Liver (tissue), 9 donors: Measurements from ENCODE around the gene MAP3K12. TPM values are rescaled to one million over a fixed set of nuclear protein-coding genes. Genes with fewer than 3 reads are reported as not detected.

ENCODE experiments used
- DNase-seq: peaks from one replicate; pipeline ENCODE4 v3.0.0-alpha.2; 2017; ENCODE audit warnings: low spot score
- H3K27ac ChIP-seq, 2 donors: one replicate each; pipeline ENCODE4 v1.7.0; 2013; ENCODE audit warnings: inconsistent platforms in 2 of 2, low read length in 2 of 2, control low read depth in 1 of 2, low read depth in 1 of 2, mild to moderate bottlenecking in 1 of 2
- H3K27me3 ChIP-seq, 4 donors: one replicate each; pipeline versions ENCODE4 v1.6.1 to v1.7.0; 2013; ENCODE audit warnings: low read length in 3 of 4, inconsistent platforms in 1 of 4, mild to moderate bottlenecking in 1 of 4, moderate library complexity in 1 of 4; ENCODE audit not compliant: control insufficient read depth in 4 of 4, insufficient read depth in 4 of 4
- H3K36me3 ChIP-seq, 4 donors: one replicate each; pipeline versions ENCODE4 v1.6.1 to v1.7.0; 2013; ENCODE audit warnings: low read length in 3 of 4, mild to moderate bottlenecking in 3 of 4, low read depth in 1 of 4, moderate library complexity in 1 of 4; ENCODE audit not compliant: control insufficient read depth in 4 of 4, insufficient read depth in 3 of 4
- H3K4me1 ChIP-seq, 4 donors: one replicate each; pipeline versions ENCODE4 v1.6.1 to v1.7.0; 2013; ENCODE audit warnings: low read length in 3 of 4, mild to moderate bottlenecking in 3 of 4, moderate library complexity in 1 of 4; ENCODE audit not compliant: control insufficient read depth in 4 of 4, insufficient read depth in 4 of 4
- H3K4me3 ChIP-seq, 3 donors: one replicate each; pipeline versions ENCODE4 v1.6.1 to v1.7.0; 2013; ENCODE audit warnings: low read length in 3 of 3, control low read depth in 1 of 3, low read depth in 1 of 3, mild to moderate bottlenecking in 1 of 3
- H3K9ac ChIP-seq, 2 donors: one replicate each; pipeline ENCODE4 v1.7.0; 2013; ENCODE audit warnings: low read length in 2 of 2, mild to moderate bottlenecking in 2 of 2, moderate library complexity in 2 of 2, control low read depth in 1 of 2, low read depth in 1 of 2
- H3K9me3 ChIP-seq, 4 donors: one replicate each; pipeline versions ENCODE4 v1.6.1 to v1.7.0; 2013; ENCODE audit warnings: low read length in 3 of 4; ENCODE audit not compliant: control insufficient read depth in 4 of 4
- ATF3 ChIP-seq: IDR thresholded peaks from 2 replicates; pipeline ENCODE4 v1.6.1; 2016; ENCODE audit warnings: antibody characterized with exemption
- FOXA1 ChIP-seq: IDR thresholded peaks from 2 replicates; pipeline ENCODE4 v1.6.1; 2016; ENCODE audit warnings: antibody characterized with exemption
- FOXA2 ChIP-seq: IDR thresholded peaks from 2 replicates; pipeline ENCODE4 v1.6.1; 2016; ENCODE audit warnings: antibody characterized with exemption
- GABPA ChIP-seq, 2 donors: IDR thresholded peaks in 1 of 2; conservative IDR thresholded peaks in 1 of 2; 2 replicates each; pipeline ENCODE4 v1.6.1; 2016; ENCODE audit warnings: antibody characterized with exemption in 2 of 2, mild to moderate bottlenecking in 1 of 2, moderate library complexity in 1 of 2
- HNF4G ChIP-seq: IDR thresholded peaks from 2 replicates; pipeline ENCODE4 v1.6.1; 2016; ENCODE audit warnings: antibody characterized with exemption
- JUND ChIP-seq, 2 donors: IDR thresholded peaks; 2 replicates each; pipeline ENCODE4 v1.6.1; 2016; ENCODE audit warnings: antibody characterized with exemption in 2 of 2
- NR2F2 ChIP-seq: IDR thresholded peaks from 2 replicates; pipeline ENCODE4 v1.6.1; 2016; ENCODE audit warnings: antibody characterized with exemption
- REST ChIP-seq: IDR thresholded peaks from 2 replicates; pipeline ENCODE4 v1.6.1; 2016; ENCODE audit warnings: antibody characterized with exemption, mild to moderate bottlenecking
- RXRA ChIP-seq, 2 donors: IDR thresholded peaks; 2 replicates each; pipeline ENCODE4 v1.6.1; 2017 to 2018; ENCODE audit warnings: antibody characterized with exemption in 2 of 2, mild to moderate bottlenecking in 1 of 2
- SP1 ChIP-seq: IDR thresholded peaks from 2 replicates; pipeline ENCODE4 v1.6.1; 2018; ENCODE audit warnings: antibody characterized with exemption, mild to moderate bottlenecking
- TAF1 ChIP-seq: conservative IDR thresholded peaks from 2 replicates; pipeline ENCODE4 v1.6.1; 2016; ENCODE audit warnings: antibody characterized with exemption, mild to moderate bottlenecking
- WGBS: extraction: QIAGEN DNeasy Blood & Tissue Kit; methylation state at CpG from one replicate; pipeline ENCODE4 v1.1.7; 2013; 5-methylcytosine and 5-hydroxymethylcytosine counted together
- polyA plus RNA-seq, 2 donors: library from polyadenylated mRNA; stranded (reverse) in 1 of 2; unstranded in 1 of 2; fragments of 200-250 nt in 1 of 2; fragments of >200 nt in 1 of 2; fragmentation: Nextera tagmentation in 1 of 2; extraction: Ambion mirVana in 1 of 2; gene quantifications; one replicate each; pipeline versions ENCODE4 v1.2.1 to v1.2.3, GENCODE V29; 2013 to 2015
- total RNA-seq, 2 donors: library from RNA; depleted of rRNA; stranded (reverse); fragments of >200 nt; gene quantifications; one replicate each; pipeline ENCODE4 v1.2.3, GENCODE V29; 2014
- TF ChIP-seq, protein P1 (sequence below): fragments of 150-350 bp; IDR thresholded peaks from 2 replicates; pipeline ENCODE4 v1.5.1; 2017; ENCODE audit warnings: improper control_type of control experiment, low read depth, low read length; ENCODE audit not compliant: missing input control
- TF ChIP-seq, protein P2 (sequence below): IDR thresholded peaks from 2 replicates; pipeline ENCODE4 v1.6.1; 2016; ENCODE audit warnings: antibody characterized with exemption
- donor health status: healthy.
- donor health status: healthy.
- donor health status: healthy.
- donor health status: healthy.
- donor health status: healthy.

MAP3K12 gene
- total and polyA plus RNA-seq, 4 donors = 0.53 to 2.4 (median 1.5) TPM

DNA sequence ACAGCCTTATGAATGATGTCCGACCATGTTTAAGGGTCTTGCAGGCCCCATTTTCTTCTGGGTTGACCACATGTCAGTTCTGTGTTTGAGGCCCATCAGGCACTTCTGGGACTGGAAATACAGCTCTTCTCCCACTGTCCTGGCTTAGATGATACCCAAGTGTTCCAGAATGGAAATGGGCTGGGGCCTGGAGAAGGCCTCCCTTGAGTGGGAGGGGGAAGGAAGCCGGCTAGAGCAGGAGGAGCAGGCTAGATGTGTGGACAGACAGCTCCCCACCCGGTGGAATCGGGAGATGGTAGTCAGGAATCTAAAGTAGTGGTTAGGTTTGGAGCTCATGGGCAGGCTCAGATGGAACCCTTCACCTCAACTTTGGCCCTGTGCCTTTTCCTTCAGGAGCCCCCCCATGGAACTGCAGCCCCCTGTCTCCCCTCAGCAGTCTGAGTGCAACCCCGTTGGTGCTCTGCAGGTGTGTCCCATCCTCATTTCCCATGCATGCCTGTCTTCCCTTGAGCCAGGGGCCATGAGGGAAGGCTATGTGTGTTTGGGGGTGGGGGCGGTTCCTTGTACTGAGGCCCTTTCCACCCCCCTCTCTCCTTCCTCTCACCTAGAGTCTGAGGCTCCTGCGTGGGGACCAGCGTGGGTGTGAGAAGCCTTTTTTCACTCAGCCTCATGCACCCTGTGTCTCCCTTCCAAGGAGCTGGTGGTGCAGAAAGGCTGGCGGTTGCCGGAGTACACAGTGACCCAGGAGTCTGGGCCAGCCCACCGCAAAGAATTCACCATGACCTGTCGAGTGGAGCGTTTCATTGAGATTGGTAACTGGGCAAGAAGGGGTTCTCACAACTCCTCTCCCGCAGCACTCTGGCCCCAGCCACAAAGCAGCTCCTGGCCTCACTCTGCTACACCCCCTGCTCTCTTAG is 5.0 kb upstream of the MAP3K12 start:
- Histone ChIP-seq H3K27ac (no peak overlapping the region), H3K4me3 (no peak overlapping the region), H3K36me3 (peaks cover 0 to 19% (median 6%) of the 10 kb centered on the region in 4 donors), H3K27me3 (no peaks in the 10 kb centered on the region), H3K4me1 (peaks cover 5 to 25% (median 22%) of the 10 kb centered on the region in 4 donors), H3K9ac (no peak overlapping the region), H3K9me3 (no peaks in the 10 kb centered on the region)
- TF ChIP-seq FOXA1 (no peak), TAF1 (no peak), HNF4G (no peak), GABPA (IDR thresholded peaks at IDR 0.05 in 1 of 2, conservative IDR thresholded peaks at IDR 0.05 in 1 of 2) (no peak), FOXA2 (no peak), ATF3 (no peak), REST (no peak), JUND (IDR thresholded peaks at IDR 0.05) (no peak), SP1 (no peak)
- TF ChIP-seq, protein P1, sequence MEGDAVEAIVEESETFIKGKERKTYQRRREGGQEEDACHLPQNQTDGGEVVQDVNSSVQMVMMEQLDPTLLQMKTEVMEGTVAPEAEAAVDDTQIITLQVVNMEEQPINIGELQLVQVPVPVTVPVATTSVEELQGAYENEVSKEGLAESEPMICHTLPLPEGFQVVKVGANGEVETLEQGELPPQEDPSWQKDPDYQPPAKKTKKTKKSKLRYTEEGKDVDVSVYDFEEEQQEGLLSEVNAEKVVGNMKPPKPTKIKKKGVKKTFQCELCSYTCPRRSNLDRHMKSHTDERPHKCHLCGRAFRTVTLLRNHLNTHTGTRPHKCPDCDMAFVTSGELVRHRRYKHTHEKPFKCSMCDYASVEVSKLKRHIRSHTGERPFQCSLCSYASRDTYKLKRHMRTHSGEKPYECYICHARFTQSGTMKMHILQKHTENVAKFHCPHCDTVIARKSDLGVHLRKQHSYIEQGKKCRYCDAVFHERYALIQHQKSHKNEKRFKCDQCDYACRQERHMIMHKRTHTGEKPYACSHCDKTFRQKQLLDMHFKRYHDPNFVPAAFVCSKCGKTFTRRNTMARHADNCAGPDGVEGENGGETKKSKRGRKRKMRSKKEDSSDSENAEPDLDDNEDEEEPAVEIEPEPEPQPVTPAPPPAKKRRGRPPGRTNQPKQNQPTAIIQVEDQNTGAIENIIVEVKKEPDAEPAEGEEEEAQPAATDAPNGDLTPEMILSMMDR = no peak
- TF ChIP-seq, protein P2, sequence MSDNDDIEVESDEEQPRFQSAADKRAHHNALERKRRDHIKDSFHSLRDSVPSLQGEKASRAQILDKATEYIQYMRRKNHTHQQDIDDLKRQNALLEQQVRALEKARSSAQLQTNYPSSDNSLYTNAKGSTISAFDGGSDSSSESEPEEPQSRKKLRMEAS = no peak
- DNase-seq = no peak
- WGBS = 87% methylated on average over 14 of the region's 14 CpGs

DNA sequence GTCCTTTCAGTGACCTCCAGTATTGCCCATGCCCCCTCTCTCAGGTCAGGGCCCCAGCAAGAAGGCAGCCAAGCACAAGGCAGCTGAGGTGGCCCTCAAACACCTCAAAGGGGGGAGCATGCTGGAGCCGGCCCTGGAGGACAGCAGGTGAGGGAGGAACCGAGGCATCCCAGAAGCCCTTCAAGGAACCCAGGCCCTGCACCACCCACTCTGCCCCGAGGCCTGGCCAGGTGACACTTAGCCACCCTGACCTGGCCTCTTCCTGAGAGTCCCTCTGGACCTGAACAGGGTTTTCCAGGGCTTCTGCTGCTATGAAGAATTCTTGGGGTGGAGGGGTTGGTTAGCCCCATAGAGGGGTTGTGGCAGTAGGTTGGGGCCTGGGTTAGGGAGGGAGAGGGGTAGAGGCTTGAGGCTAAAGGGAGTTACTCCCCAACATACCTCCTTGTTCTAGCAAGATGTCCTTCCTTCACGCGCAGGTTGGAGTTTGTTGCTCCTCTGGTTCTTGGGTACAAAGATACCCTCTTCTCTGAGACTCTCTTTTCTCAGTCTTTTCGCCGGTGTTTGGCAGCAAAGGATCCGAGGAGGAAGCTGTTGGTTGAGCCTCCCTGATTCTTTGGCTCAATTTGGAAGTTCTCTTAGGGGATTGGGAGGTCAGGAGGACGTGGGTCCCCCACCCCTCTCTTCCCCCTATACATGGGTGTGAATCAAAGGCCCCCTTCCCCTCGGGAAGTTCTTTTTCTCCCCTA is 3.9 kb upstream of the MAP3K12 start:
- 83% methylated on average over 10 of the region's 10 CpGs for WGBS
- Histone ChIP-seq H3K9me3 (no peaks in the 10 kb centered on the region), H3K4me3 (no peak overlapping the region), H3K9ac (peak overlapping the region in 1 of 2 donors; percentile 12), H3K27me3 (no peaks in the 10 kb centered on the region), H3K4me1 (peaks cover 5 to 30% (median 21%) of the 10 kb centered on the region in 4 donors), H3K27ac (peak overlapping the region; percentile 23 to 99), H3K36me3 (peaks cover 0 to 19% (median 6%) of the 10 kb centered on the region in 4 donors)
- DNase-seq = no peak
- TF ChIP-seq NR2F2 (peak; percentile 3), JUND (IDR thresholded peaks at IDR 0.05) (no peak), RXRA (IDR thresholded peaks at IDR 0.05) (no peak), SP1 (no peak)
